ENCODE data around the gene SERPINB1. TPM values are rescaled to one million over a fixed set of nuclear protein-coding genes. Genes with fewer than 3 reads are reported as not detected.

Gene SERPINB1
- total RNA-seq, 2 experiments from 2014 or later, result 58.3 to 58.4 TPM

- H3K27me3 Mint-ChIP-seq, result no peaks in the 10 kb centered on the region
- H3K9me3 ChIP-seq (ENCODE audit: control insufficient read depth in 1 of 2, insufficient read depth in 1 of 2, low read length in 2 of 2), result peaks cover 0 to 1% of the 10 kb centered on the region in 2 experiments
- H3K36me3 ChIP-seq (ENCODE audit: insufficient read depth, low read length), result peaks cover 12% of the 10 kb centered on the region
- DNase-seq (no peak), ATAC-seq (ENCODE audit: poor library complexity) (no peak)
- peaks cover 59% of the 10 kb centered on the region for H3K4me1 ChIP-seq (ENCODE audit: insufficient read depth, low read length)
- H3K4me3 ChIP-seq (ENCODE audit: low read length), result no peak overlapping the region
- peak overlapping the region; percentile 71 for H3K27ac Mint-ChIP-seq
- peaks cover 72% of the 10 kb centered on the region for H3K4me1 Mint-ChIP-seq (ENCODE audit: low read depth)
- H3K9me3 Mint-ChIP-seq, result peaks cover 2% of the 10 kb centered on the region
- intact Hi-C loops (cut with DNase I, micrococcal nuclease), result loop anchor here (5.0 kb wide), 3 partner anchors 52 to 223 kb away; partner anchors contain the start of gene RIPK1 (in 1 of the 2)
- no peak overlapping the region for H3K27ac ChIP-seq (ENCODE audit: low read depth in 1 of 2, low read length in 2 of 2)
- H3K27me3 ChIP-seq (ENCODE audit: control insufficient read depth in 1 of 2, insufficient read depth in 2 of 2, low read length in 2 of 2), result no peaks in the 10 kb centered on the region
- H3K36me3 Mint-ChIP-seq (ENCODE audit: low read depth), result peaks cover 22% of the 10 kb centered on the region
- ChIA-PET POLR2A (interaction anchor here (3.6 kb wide), 1 partner anchor 59 kb away, joined by 23 read pairs; the partner anchor contains the start of gene SERPINB9), CTCF (no interaction called here)
- peak overlapping the region; percentile 72 for H3K4me3 Mint-ChIP-seq
- no peak for TF ChIP-seq CTCF (IDR thresholded peaks at IDR 0.05)
Measured at GRCh38 chr6:2844008-2844407, 2.3 kb upstream of the SERPINB1 start.

- H3K27me3 Mint-ChIP-seq, result no peaks in the 10 kb centered on the region
- peak overlapping the region; percentile 87 for H3K4me3 Mint-ChIP-seq
- Histone ChIP-seq H3K4me3 (ENCODE audit: low read length) (no peak overlapping the region), H3K36me3 (ENCODE audit: insufficient read depth, low read length) (peaks cover 16% of the 10 kb centered on the region), H3K27ac (ENCODE audit: low read depth in 1 of 2, low read length in 2 of 2) (no peak overlapping the region), H3K4me1 (ENCODE audit: insufficient read depth, low read length) (peaks cover 51% of the 10 kb centered on the region), H3K9me3 (ENCODE audit: control insufficient read depth in 1 of 2, insufficient read depth in 1 of 2, low read length in 2 of 2) (no peaks in the 10 kb centered on the region), H3K27me3 (ENCODE audit: control insufficient read depth in 1 of 2, insufficient read depth in 2 of 2, low read length in 2 of 2) (no peaks in the 10 kb centered on the region)
- intact Hi-C loops (cut with DNase I, micrococcal nuclease), result loop anchor here (2.0 to 5.0 kb wide), 4 partner anchors 51 to 224 kb away; partner anchors contain the start of gene RIPK1 (in 1 of the 2)
- H3K9me3 Mint-ChIP-seq, result no peaks in the 10 kb centered on the region
- no peak for TF ChIP-seq CTCF (IDR thresholded peaks at IDR 0.05)
- DNase-seq, result no peak
- peaks cover 70% of the 10 kb centered on the region for H3K4me1 Mint-ChIP-seq (ENCODE audit: low read depth)
- H3K36me3 Mint-ChIP-seq (ENCODE audit: low read depth), result peaks cover 28% of the 10 kb centered on the region
- peak overlapping the region; percentile 86 for H3K27ac Mint-ChIP-seq
- no peak for ATAC-seq (ENCODE audit: poor library complexity)
- ChIA-PET POLR2A (interaction anchor here (2.2 to 4.6 kb wide), 5 partner anchors 15 to 147 kb away, joined by 13 to 73 read pairs (median 36); partner anchors contain the start of gene SERPINB9), CTCF (interaction anchor here (1.1 to 2.3 kb wide), 3 partner anchors 11 to 68 kb away, joined by 3 to 12 read pairs (median 3); no protein-coding TSS in a partner anchor)
Measured at GRCh38 chr6:2843138-2843740, 1.6 kb upstream of the SERPINB1 start.

- TF ChIP-seq CTCF (IDR thresholded peaks at IDR 0.05), result no peak
- ChIA-PET POLR2A (interaction anchor here (0.7 to 4.6 kb wide), 37 partner anchors 8 to 226 kb away, joined by 3 to 73 read pairs (median 6); partner anchors contain the start of genes NQO2, RIPK1, SERPINB9 and WRNIP1), CTCF (interaction anchor here (0.9 to 2.6 kb wide), 12 partner anchors 12 to 147 kb away, joined by 3 to 12 read pairs (median 4); no protein-coding TSS in a partner anchor)
- Mint-ChIP-seq H3K27ac (peak overlapping the region; percentile 86), H3K36me3 (ENCODE audit: low read depth) (peaks cover 39% of the 10 kb centered on the region), H3K9me3 (no peaks in the 10 kb centered on the region), H3K4me1 (ENCODE audit: low read depth) (peaks cover 71% of the 10 kb centered on the region), H3K27me3 (no peaks in the 10 kb centered on the region), H3K4me3 (peak overlapping the region; percentile 87)
- DNase-seq (no peak), ATAC-seq (ENCODE audit: poor library complexity) (no peak)
- peak overlapping the region; percentile 72 for H3K4me3 ChIP-seq (ENCODE audit: low read length)
- no peaks in the 10 kb centered on the region for H3K27me3 ChIP-seq (ENCODE audit: control insufficient read depth in 1 of 2, insufficient read depth in 2 of 2, low read length in 2 of 2)
- peaks cover 47% of the 10 kb centered on the region for H3K4me1 ChIP-seq (ENCODE audit: insufficient read depth, low read length)
- intact Hi-C loops (cut with DNase I, micrococcal nuclease), result loop anchor here (2.0 to 5.0 kb wide), 4 partner anchors 50 to 225 kb away; partner anchors contain the start of gene RIPK1 (in 1 of the 2)
- H3K27ac ChIP-seq (ENCODE audit: low read depth in 1 of 2, low read length in 2 of 2), result peak overlapping the region; percentile 76
- no peaks in the 10 kb centered on the region for H3K9me3 ChIP-seq (ENCODE audit: control insufficient read depth in 1 of 2, insufficient read depth in 1 of 2, low read length in 2 of 2)
- H3K36me3 ChIP-seq (ENCODE audit: insufficient read depth, low read length), result peaks cover 26% of the 10 kb centered on the region
Measured at GRCh38 chr6:2842139-2842552, 483 bp upstream of the SERPINB1 start.
